ENCODE results near the gene KLF16. TPM values are rescaled to one million over a fixed set of nuclear protein-coding genes. Genes with fewer than 3 reads are reported as not detected.

KLF16 gene
- total RNA-seq, 2 experiments from 2014 or later, result 26.5 to 29.8 TPM

DNA sequence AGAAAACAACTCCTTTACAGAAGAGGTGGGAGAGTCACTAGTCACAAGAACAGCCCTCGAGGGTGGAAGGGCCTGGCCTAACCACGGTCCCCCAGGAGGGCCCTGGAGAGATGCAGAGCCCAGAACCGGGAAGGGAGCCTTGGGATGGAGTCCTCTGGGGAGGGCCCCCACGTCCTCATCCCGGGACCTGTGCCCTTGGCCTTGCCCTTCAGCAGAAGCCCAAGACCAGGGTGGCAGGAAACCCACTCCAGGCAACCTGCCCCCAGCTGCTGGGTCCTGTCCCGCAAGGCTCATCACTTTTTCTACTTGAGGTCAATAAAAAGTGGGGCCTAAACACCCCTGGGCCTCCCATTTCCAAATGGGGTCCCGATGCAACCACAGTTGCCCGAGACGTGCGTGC, 49.0 kb downstream of the KLF16 start:
- Mint-ChIP-seq H3K9me3 (ENCODE audit: insufficient read depth) (no peaks in the 10 kb centered on the region), H3K27me3 (ENCODE audit: low read depth) (no peaks in the 10 kb centered on the region), H3K4me1 (ENCODE audit: low read depth) (peaks cover 24% of the 10 kb centered on the region), H3K27ac (no peak overlapping the region), H3K4me3 (no peak overlapping the region), H3K36me3 (ENCODE audit: low read depth) (peaks cover 9% of the 10 kb centered on the region)
- POLR2A ChIA-PET, result no interaction called here
- ATAC-seq (no peak), DNase-seq (no peak)
- CTCF ChIA-PET, result interaction anchor here (1.5 to 2.3 kb wide), 2 partner anchors 12 to 26 kb away, joined by 4 to 11 read pairs; no protein-coding TSS in a partner anchor

DNA sequence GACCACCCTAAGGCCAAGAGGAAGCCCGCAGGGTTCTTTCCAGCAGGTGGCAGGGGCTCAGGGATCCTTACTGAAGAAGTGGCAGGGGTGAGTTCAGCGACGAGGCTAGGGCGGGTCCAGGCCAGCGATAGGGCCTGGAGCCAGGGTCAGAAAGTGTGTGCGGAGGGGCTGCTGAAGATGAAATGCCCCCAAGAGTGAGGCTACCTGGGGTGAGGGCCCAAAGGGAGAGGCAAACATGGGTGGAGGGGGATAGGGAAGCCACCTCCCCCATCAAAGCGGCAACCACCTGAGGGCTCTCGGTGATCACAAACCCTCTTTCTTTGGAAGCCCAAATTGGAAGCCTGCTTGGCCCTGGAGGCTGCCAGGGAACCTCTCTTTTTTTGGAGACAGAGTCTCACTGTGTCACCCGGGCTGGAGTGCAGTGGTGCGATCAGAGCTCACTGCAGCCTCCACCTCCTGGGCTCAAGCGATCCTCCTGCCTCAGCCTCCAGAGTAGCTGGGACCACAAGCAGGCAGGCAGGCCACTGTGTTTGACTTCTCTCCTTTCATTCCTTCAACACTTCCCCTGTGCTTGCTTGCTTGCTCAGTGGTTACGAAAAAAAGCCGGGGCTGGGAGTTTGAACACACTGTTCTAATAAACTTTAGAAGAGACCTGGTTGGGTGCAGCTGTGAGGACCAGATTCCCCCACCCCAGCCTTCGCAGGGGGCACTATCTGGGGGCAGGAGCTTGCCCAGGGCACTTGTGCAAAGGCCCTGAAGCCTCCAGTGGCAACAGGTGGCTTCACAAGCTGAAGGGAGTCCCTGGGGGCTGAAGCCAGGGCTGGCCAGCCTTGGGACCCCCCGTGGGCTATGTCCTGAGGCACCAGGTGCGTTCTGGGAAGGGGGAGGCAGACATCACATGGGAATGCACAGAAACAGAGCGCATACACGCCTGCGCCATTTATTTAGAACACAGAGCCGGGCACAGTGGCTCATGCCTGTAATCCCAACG, 49.9 kb downstream of the KLF16 start:
- Mint-ChIP-seq H3K4me1 (ENCODE audit: low read depth) (peaks cover 24% of the 10 kb centered on the region), H3K36me3 (ENCODE audit: low read depth) (peaks cover 9% of the 10 kb centered on the region), H3K27ac (peak overlapping the region; percentile 100), H3K27me3 (ENCODE audit: low read depth) (no peaks in the 10 kb centered on the region), H3K4me3 (peak overlapping the region; percentile 89), H3K9me3 (ENCODE audit: insufficient read depth) (no peaks in the 10 kb centered on the region)
- ChIA-PET CTCF (interaction anchor here (1.5 to 2.3 kb wide), 2 partner anchors 13 to 25 kb away, joined by 4 to 11 read pairs; no protein-coding TSS in a partner anchor), POLR2A (no interaction called here)
- no peak for DNase-seq
- no peak for ATAC-seq

DNA sequence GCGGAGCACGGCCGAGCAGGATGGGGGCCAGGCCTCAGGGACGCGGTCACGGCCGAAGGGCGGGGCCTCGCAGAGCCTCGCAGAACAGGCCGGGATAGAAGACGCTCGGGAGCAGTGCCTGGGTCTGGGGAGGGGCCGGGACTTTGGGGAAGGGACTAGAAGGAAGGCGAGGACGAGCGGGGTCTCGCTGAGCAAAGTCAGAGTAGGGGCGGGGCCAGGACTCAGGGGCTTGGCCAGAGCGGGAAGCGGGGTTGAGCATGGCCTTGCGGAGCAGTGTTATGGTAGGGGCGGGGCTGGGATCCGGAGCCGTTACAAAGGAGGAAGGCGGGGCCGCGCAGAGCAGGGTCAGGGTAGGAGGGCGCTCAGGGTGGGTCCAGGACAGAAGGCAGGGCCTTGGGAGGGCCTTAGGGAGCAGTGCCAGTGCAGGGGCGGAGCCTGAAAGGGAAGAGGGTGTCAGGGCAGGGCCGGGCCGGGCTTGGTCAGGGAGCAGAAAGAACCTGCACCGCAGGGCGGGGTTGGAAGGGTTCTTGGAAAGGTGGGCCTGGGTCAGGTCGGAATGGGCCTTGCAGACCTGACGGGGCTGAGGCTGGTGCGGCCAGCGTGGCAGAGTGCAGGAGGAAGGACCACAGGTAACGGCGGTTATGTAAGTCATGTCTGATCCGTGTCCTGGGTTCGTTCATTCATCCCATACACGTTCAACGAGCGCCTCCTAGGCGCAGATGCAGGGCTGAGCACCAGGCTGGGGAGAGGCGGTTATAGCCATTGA, 50.8 kb downstream of the KLF16 start:
- Mint-ChIP-seq H3K4me3 (peak overlapping the region; percentile 89), H3K9me3 (ENCODE audit: insufficient read depth) (no peaks in the 10 kb centered on the region), H3K4me1 (ENCODE audit: low read depth) (peaks cover 24% of the 10 kb centered on the region), H3K27ac (peak overlapping the region; percentile 100), H3K27me3 (ENCODE audit: low read depth) (no peaks in the 10 kb centered on the region), H3K36me3 (ENCODE audit: low read depth) (peaks cover 5% of the 10 kb centered on the region)
- DNase-seq (peak; percentile 98), ATAC-seq (peak; percentile 92)
- ChIA-PET CTCF (interaction anchor here (1.5 to 2.3 kb wide), 2 partner anchors 13 to 25 kb away, joined by 4 to 11 read pairs; no protein-coding TSS in a partner anchor), POLR2A (no interaction called here)

DNA sequence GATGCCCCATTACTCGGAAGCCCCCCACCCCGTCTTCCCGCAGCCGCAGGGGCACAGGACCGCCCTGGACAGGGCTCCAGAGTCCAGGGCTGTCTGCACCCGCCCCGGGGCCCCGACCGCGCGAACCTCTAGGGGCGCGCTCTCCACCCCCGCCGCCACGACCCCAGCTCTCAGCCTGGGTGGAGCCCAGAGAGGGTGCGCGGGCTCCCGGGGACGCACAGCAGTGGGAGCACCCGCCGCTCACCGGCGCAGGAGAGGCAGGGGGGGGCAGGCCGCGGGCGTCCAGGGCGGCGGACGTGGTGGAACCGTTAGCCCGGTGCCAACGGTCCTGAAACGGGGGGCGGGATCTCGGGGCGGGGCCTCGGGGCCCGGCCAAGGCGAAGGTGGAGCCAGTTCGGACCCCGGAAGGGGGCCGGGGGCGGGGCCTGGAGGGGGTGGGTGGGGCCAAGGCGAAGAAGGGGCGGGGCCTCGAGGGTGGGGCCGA, 51.4 kb downstream of the KLF16 start, which contains the start of gene ATP8B3:
Gene ATP8B3, minus strand, starts transcription at position 335 of the 484 bp plus-strand sequence. CDS start 540 bp downstream, outside the sequence.
- peak within 1 kb of the TSS; percentile 89 for H3K4me3 Mint-ChIP-seq
- H3K36me3 Mint-ChIP-seq (ENCODE audit: low read depth), result peaks cover 5% of the 10 kb centered on the region
- DNase-seq, result no peak

DNA sequence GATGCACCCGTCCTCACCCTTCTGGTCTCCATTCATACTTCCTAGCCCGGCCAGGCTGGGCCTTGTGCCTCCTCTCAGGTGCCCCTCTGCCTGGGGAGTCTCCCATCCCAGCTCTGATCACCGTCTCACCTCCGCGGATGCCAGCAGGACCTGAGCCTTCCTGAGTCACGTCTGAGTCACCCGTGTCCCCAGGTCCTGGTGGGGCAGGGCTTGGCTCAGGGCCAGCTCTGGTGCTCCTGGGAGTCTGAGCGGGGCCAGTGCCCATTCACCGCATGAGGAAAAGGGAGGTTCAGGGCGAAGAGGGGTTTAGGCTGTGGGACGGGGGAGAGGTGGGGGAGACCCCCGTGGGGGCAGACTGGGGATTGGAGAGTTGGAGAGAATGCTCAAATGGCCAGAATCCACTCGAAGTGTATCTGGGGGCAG, 51.9 kb downstream of the KLF16 start:
- peak overlapping the region; percentile 89 for H3K4me3 Mint-ChIP-seq
- peaks cover 5% of the 10 kb centered on the region for H3K36me3 Mint-ChIP-seq (ENCODE audit: low read depth)
- ATAC-seq (no peak), DNase-seq (peak; percentile 45)
- ChIA-PET CTCF (interaction anchor here (1.2 to 1.6 kb wide), 4 partner anchors 15 to 65 kb away, joined by 3 to 8 read pairs (median 5); no protein-coding TSS in a partner anchor), POLR2A (interaction anchor here (0.5 to 0.6 kb wide), 2 partner anchors 1316 to 1796 kb away, joined by 3 read pairs; no protein-coding TSS in a partner anchor)
- H3K4me1 Mint-ChIP-seq (ENCODE audit: low read depth), result peaks cover 24% of the 10 kb centered on the region
- no peaks in the 10 kb centered on the region for H3K27me3 Mint-ChIP-seq (ENCODE audit: low read depth)
- H3K9me3 Mint-ChIP-seq (ENCODE audit: insufficient read depth), result no peaks in the 10 kb centered on the region
- peak overlapping the region; percentile 73 for H3K27ac Mint-ChIP-seq

More for the DNA sequence above, 51.4 kb downstream of the KLF16 start, which contains the start of gene ATP8B3:
- ChIA-PET POLR2A (interaction anchor here (0.5 to 0.6 kb wide), 2 partner anchors 1316 to 1796 kb away, joined by 3 read pairs; no protein-coding TSS in a partner anchor), CTCF (interaction anchor here (1.3 to 1.6 kb wide), 3 partner anchors 14 to 26 kb away, joined by 4 to 8 read pairs (median 6); no protein-coding TSS in a partner anchor)
- ATAC-seq, result peak; percentile 43
- H3K4me1 Mint-ChIP-seq (ENCODE audit: low read depth), result peaks cover 24% of the 10 kb centered on the region
- peak within 1 kb of the TSS; percentile 100 for H3K27ac Mint-ChIP-seq
- no peaks in the 10 kb centered on the region for H3K9me3 Mint-ChIP-seq (ENCODE audit: insufficient read depth)
- H3K27me3 Mint-ChIP-seq (ENCODE audit: low read depth), result no peaks in the 10 kb centered on the region

DNA sequence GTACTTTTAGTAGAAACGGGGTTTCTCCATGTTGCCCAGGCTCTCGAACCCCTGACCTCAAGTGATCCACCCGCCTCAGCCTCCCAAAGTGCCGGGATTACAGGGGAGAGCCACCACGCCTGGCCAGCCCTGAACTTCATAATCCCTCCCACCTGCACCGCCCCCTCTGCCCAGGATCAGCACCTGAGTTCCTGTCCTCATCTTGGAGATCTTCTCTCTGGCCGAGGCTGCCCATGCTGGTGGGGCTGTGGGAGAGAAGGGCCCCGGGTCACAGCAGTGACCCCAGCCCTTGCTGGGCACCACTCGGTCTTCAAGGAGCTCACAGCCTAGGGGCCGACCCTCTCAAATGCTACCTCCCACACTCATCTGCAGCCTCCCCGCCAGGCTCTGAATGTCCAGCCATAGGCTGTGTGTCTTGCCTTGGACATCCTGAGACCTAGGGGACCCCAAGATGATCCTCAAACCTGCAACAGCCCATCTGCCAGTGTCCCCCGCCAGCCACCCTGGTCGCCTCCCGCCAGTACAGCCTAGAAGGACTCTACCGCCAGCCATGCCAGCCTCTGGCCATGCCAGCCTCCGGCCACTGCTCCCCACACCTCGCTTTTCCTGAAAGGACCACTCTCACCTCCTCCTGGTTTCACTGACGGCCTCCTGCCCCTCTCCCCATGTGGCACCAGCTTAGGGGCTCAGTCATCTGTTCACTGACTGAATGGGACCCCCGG, 52.8 kb downstream of the KLF16 start:
- peaks cover 24% of the 10 kb centered on the region for H3K4me1 Mint-ChIP-seq (ENCODE audit: low read depth)
- no peak overlapping the region for H3K27ac Mint-ChIP-seq
- no peaks in the 10 kb centered on the region for H3K27me3 Mint-ChIP-seq (ENCODE audit: low read depth)
- ATAC-seq, result no peak
- peaks cover 3% of the 10 kb centered on the region for H3K36me3 Mint-ChIP-seq (ENCODE audit: low read depth)
- no peak for DNase-seq
- POLR2A ChIA-PET, result no interaction called here
- H3K9me3 Mint-ChIP-seq (ENCODE audit: insufficient read depth), result no peaks in the 10 kb centered on the region
- CTCF ChIA-PET, result interaction anchor here (0.5 to 1.6 kb wide), 5 partner anchors 14 to 86 kb away, joined by 3 to 8 read pairs (median 4); no protein-coding TSS in a partner anchor
- H3K4me3 Mint-ChIP-seq, result peak overlapping the region; percentile 89

DNA sequence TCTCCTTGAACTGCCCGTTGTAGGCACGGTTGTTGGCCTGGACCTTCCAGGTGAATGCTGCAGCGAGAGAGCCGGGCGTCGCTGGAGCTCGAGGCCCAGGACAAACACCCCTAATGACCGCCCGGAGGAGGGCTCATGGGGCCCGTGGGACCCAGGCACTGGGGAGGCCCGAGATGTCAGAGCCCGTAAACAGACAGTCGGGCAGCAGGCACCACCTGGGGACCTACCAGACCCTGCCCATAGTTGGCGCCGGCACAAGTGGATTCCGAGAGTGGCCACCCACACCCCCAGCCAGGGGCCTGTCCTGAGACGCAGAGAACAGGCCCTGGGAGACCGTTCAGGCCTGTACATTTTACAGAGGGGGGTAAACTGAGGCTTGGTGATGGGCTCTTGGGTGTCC, 53.7 kb downstream of the KLF16 start:
- H3K4me1 Mint-ChIP-seq (ENCODE audit: low read depth), result peaks cover 24% of the 10 kb centered on the region
- H3K27ac Mint-ChIP-seq, result no peak overlapping the region
- ChIA-PET CTCF (no interaction called here), POLR2A (no interaction called here)
- H3K9me3 Mint-ChIP-seq (ENCODE audit: insufficient read depth), result no peaks in the 10 kb centered on the region
- H3K4me3 Mint-ChIP-seq, result no peak overlapping the region
- ATAC-seq, result no peak
- no peak for DNase-seq
- H3K36me3 Mint-ChIP-seq (ENCODE audit: low read depth), result no peaks in the 10 kb centered on the region
- no peaks in the 10 kb centered on the region for H3K27me3 Mint-ChIP-seq (ENCODE audit: low read depth)

DNA sequence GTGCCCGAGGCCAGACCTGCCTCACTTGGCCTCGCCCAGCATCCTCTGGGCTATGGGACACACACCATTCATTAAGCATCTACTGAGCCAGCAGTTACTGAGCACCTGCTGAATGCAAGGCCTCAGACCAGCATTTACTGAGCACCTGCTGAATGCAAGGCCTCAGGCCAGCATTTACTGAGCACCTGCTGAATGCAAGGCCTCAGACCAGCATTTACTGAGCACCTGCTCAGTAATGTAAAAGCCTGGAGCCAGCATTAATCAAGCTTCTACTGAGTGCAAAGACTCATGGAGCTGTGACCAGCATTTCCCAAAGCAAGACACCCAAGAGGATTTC, 55.0 kb downstream of the KLF16 start:
- POLR2A ChIA-PET, result no interaction called here
- H3K27ac Mint-ChIP-seq, result no peak overlapping the region
- peaks cover 3% of the 10 kb centered on the region for H3K36me3 Mint-ChIP-seq (ENCODE audit: low read depth)
- DNase-seq (no peak), ATAC-seq (no peak)
- H3K9me3 Mint-ChIP-seq (ENCODE audit: insufficient read depth), result no peaks in the 10 kb centered on the region
- no peaks in the 10 kb centered on the region for H3K27me3 Mint-ChIP-seq (ENCODE audit: low read depth)
- H3K4me1 Mint-ChIP-seq (ENCODE audit: low read depth), result peaks cover 19% of the 10 kb centered on the region
- H3K4me3 Mint-ChIP-seq, result no peak overlapping the region
- CTCF ChIA-PET, result no interaction called here

DNA sequence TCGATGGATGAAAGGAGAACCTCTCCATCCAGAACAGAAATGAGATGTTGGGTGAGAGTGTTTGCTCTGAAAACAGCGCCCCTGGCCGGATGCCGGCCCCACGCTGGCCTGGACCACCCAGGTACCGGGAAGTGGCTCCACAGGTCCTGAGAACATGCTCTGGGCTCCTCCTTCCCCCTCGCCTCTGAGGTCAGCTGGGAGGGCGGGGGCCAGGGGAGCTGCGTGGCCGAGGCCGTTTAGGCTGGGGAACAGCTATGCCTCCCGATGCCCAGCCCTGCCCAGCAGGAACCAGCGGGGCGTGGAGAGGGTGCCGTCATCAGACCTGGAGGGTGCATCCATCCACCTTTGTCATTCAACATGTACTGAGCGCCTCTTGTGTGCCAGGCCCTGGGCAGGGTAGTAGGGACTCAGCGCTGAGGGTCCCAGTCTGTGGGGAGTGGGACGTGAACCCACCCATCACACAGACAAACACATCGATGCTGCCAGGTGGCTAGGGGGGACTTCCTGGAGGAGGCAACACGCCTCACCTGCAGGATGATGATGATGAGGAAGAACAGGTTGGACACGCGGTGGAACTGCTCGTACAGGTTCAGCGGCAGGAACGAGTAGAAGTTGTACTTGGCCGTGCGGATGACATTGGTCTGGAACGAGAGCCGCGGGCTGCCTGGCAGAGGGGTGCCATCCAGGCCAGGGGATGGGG, 55.5 kb downstream of the KLF16 start:
- Mint-ChIP-seq H3K4me1 (ENCODE audit: low read depth) (peaks cover 14% of the 10 kb centered on the region), H3K9me3 (ENCODE audit: insufficient read depth) (no peaks in the 10 kb centered on the region), H3K27me3 (ENCODE audit: low read depth) (no peaks in the 10 kb centered on the region), H3K4me3 (no peak overlapping the region), H3K27ac (no peak overlapping the region), H3K36me3 (ENCODE audit: low read depth) (peaks cover 3% of the 10 kb centered on the region)
- DNase-seq (no peak), ATAC-seq (no peak)
- CTCF ChIA-PET, result no interaction called here
- POLR2A ChIA-PET, result no interaction called here

DNA sequence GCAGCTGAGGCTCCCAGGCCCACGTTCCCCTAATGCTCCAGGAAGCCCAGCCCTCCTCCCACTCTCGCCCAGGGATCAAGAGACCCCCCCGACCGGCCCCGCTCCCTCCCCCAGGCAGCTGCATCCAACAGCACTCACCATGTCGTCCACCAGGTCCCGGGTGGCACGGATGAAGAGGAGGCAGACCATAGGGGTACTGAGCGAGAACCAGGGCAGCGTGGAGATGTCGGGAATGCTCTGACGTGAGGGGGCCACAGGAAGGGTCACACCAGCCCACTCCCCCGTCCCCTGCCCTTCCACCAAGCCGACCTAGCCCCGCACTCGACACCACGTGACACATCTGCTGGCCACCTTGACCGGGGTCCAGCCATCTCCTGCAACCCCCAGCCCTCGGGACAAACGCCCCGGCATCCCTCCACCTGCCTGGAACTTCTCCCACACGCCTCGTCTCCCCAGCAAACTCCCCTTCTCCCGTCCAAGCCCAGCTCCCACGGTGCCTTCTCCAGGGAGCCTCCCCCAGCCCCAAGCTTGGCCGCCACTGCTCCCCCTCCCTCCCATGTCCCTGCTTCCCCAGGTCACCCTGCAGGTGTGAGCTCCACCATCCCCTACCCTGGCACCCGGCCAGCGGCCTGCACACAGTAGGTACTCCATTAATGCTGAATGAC, 56.2 kb downstream of the KLF16 start:
- DNase-seq (no peak), ATAC-seq (no peak)
- Mint-ChIP-seq H3K4me1 (ENCODE audit: low read depth) (peaks cover 9% of the 10 kb centered on the region), H3K4me3 (no peak overlapping the region), H3K27me3 (ENCODE audit: low read depth) (no peaks in the 10 kb centered on the region), H3K27ac (no peak overlapping the region), H3K9me3 (ENCODE audit: insufficient read depth) (no peaks in the 10 kb centered on the region), H3K36me3 (ENCODE audit: low read depth) (peaks cover 3% of the 10 kb centered on the region)
- ChIA-PET POLR2A (no interaction called here), CTCF (no interaction called here)
